A549 treated with Hydrocortisone at 1 μM for 4 hours (cell line): ENCODE results near the gene ASMT. TPM values are rescaled to one million over a fixed set of nuclear protein-coding genes. Genes with fewer than 3 reads are reported as not detected.

Experiments used
- total RNA-seq: library from RNA; stranded (reverse); fragments of 200-300 nt; extraction: Qiagen RNA extraction; gene quantifications from 5 replicates; pipeline ENCODE4 v1.2.3, GENCODE V29; 2022

The ASMT gene, protein sequence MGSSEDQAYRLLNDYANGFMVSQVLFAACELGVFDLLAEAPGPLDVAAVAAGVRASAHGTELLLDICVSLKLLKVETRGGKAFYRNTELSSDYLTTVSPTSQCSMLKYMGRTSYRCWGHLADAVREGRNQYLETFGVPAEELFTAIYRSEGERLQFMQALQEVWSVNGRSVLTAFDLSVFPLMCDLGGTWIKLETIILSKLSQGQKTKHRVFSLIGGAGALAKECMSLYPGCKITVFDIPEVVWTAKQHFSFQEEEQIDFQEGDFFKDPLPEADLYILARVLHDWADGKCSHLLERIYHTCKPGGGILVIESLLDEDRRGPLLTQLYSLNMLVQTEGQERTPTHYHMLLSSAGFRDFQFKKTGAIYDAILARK
- total RNA-seq, result 0.15 to 0.25 TPM (median 0.17 TPM) in 5 replicates

DNA sequence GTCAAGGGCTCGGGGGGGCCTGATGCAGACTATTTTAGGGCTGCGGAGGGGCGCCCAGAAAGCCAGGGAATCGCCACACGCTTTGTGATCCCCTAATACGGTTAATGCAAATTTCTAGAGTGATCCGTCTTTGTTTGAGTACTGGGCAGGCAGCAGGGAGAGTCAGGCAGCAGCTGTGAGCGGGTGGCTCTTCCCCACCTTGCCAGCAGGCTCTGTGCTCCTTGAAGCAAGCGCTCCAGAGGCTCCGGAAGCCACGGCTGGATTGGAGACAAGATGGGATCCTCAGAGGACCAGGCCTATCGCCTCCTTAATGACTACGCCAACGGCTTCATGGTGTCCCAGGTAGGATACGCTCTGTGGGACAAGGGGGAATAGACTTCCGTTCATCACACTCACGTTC, at the start of gene ASMT:
ASMT (plus strand) TSS at position 133 of the 400 bp plus-strand sequence; CDS start at position 274, 141 bp downstream.

GRCh38 chrX:1591102-1591862, 23.6 kb upstream of the ASMT start, which contains the start of gene AKAP17A:
TSS of gene AKAP17A (plus strand) at chrX:1591604. CDS start at chrX:1593463, 1,859 bp downstream.

Other genes with a start within 250 kb of the ASMT start
- gene SLC25A6, start 222.9 kb upstream of the ASMT start, total RNA-seq, result 412 to 467 TPM (median 445 TPM) in 5 replicates
- gene ASMTL, start 162.2 kb upstream of the ASMT start, total RNA-seq, result 17.2 to 21.0 TPM (median 20.3 TPM) in 5 replicates
- 0.02 to 0.06 TPM (median 0.05 TPM) in 3 of 5 replicates, not detected in the others for gene P2RY8, start 77.9 kb upstream of the ASMT start, total RNA-seq
- 30.4 to 36.7 TPM (median 35.4 TPM) in 5 replicates for gene AKAP17A, start 23.5 kb upstream of the ASMT start, total RNA-seq